ENCODE measurements around the gene KIAA0513.

KIAA0513 gene

GRCh38 chr16:85068746-85069145, 41.2 kb downstream of the KIAA0513 start:
- H3K4me3 ChIP-seq (ENCODE audit: low read depth, low read length): no peak overlapping the region
- DNase-seq (ENCODE audit: low read depth): no peak
- TF ChIP-seq CTCF (IDR thresholded peaks at IDR 0.05; ENCODE audit: control insufficient read depth, extremely low read depth, insufficient read depth): no peak

- no peak for DNase-seq (ENCODE audit: low read depth)
- no peak overlapping the region for H3K4me3 ChIP-seq (ENCODE audit: low read depth, low read length)
- no peak for TF ChIP-seq CTCF (IDR thresholded peaks at IDR 0.05; ENCODE audit: control insufficient read depth, extremely low read depth, insufficient read depth)
Measured at GRCh38 chr16:85069171-85069570, 41.6 kb downstream of the KIAA0513 start.

- TF ChIP-seq CTCF (IDR thresholded peaks at IDR 0.05; ENCODE audit: control insufficient read depth, extremely low read depth, insufficient read depth): no peak
- no peak for DNase-seq (ENCODE audit: low read depth)
- no peak overlapping the region for H3K4me3 ChIP-seq (ENCODE audit: low read depth, low read length)
Measured at GRCh38 chr16:85072076-85072860, 44.7 kb downstream of the KIAA0513 start.

- no peak overlapping the region for H3K4me3 ChIP-seq (ENCODE audit: low read depth, low read length)
- no peak for TF ChIP-seq CTCF (IDR thresholded peaks at IDR 0.05; ENCODE audit: control insufficient read depth, extremely low read depth, insufficient read depth)
- DNase-seq (ENCODE audit: low read depth): no peak
Measured at GRCh38 chr16:85072947-85073346, 45.4 kb downstream of the KIAA0513 start.

GRCh38 chr16:85074225-85074914, 46.8 kb downstream of the KIAA0513 start:
- no peak for DNase-seq (ENCODE audit: low read depth)
- TF ChIP-seq CTCF (IDR thresholded peaks at IDR 0.05; ENCODE audit: control insufficient read depth, extremely low read depth, insufficient read depth): no peak
- no peak overlapping the region for H3K4me3 ChIP-seq (ENCODE audit: low read depth, low read length)

- no peak for TF ChIP-seq CTCF (IDR thresholded peaks at IDR 0.05; ENCODE audit: control insufficient read depth, extremely low read depth, insufficient read depth)
- no peak for DNase-seq (ENCODE audit: low read depth)
Measured at GRCh38 chr16:85075236-85075924, 47.8 kb downstream of the KIAA0513 start.

More at GRCh38 chr16:85075236-85075924, 47.8 kb downstream of the KIAA0513 start:
- H3K4me3 ChIP-seq (ENCODE audit: low read depth, low read length): no peak overlapping the region

Data from LNCaP clone FGC (cell line).